NT2/D1 (cell line): ENCODE measurements around the gene KRTAP10-4.

Experiments used
- DNase-seq: peaks from one replicate; pipeline ENCODE4 v3.0.0-alpha.2; 2011; ENCODE audit warnings: low read depth, low spot score
- H3K27me3 ChIP-seq: 2 replicates; pipeline ENCODE4 v1.6.0; 2011; ENCODE audit warnings: mild to moderate bottlenecking; ENCODE audit not compliant: insufficient read length, insufficient read depth
- H3K36me3 ChIP-seq: 2 replicates; pipeline ENCODE4 v1.6.1; 2011; ENCODE audit warnings: mild to moderate bottlenecking, low read length, mixed read lengths; ENCODE audit not compliant: insufficient read depth, insufficient read length
- H3K4me1 ChIP-seq: 2 replicates; pipeline ENCODE4 v1.5.1; 2011; ENCODE audit not compliant: insufficient read depth, insufficient read length
- H3K4me3 ChIP-seq: 2 replicates; pipeline ENCODE4 v1.5.1; 2011; ENCODE audit warnings: low read depth; ENCODE audit not compliant: insufficient read length
- H3K9ac ChIP-seq: 2 replicates; pipeline ENCODE4 v1.6.0; 2011; ENCODE audit warnings: low read depth; ENCODE audit not compliant: insufficient read length
- H3K9me3 ChIP-seq: 2 replicates; pipeline ENCODE4 v1.5.1; 2011; ENCODE audit warnings: mild to moderate bottlenecking, low read length; ENCODE audit not compliant: insufficient read depth
- SUZ12 ChIP-seq: IDR thresholded peaks from 2 replicates; pipeline ENCODE4 v1.6.1; 2011; ENCODE audit not compliant: insufficient read length, insufficient read depth; ENCODE audit errors: extremely low read depth
- YY1 ChIP-seq: IDR thresholded peaks from 2 replicates; pipeline ENCODE4 v1.6.1; 2011; ENCODE audit not compliant: insufficient read length, insufficient read depth
- ZNF274 ChIP-seq: IDR thresholded peaks from 2 replicates; pipeline ENCODE4 v1.6.1; 2011; ENCODE audit warnings: mild to moderate bottlenecking, low read depth, low read length

Gene KRTAP10-4

GRCh38 chr21:44611551-44611950 is 38.0 kb downstream of the KRTAP10-4 start:
- no peaks in the 10 kb centered on the region for H3K27me3 ChIP-seq
- no peak overlapping the region for H3K9ac ChIP-seq
- no peak for DNase-seq
- no peak overlapping the region for H3K4me3 ChIP-seq
- no peak for TF ChIP-seq ZNF274
- TF ChIP-seq YY1: no peak
- TF ChIP-seq SUZ12: no peak
- peaks cover 6% of the 10 kb centered on the region for H3K4me1 ChIP-seq
- H3K36me3 ChIP-seq: no peaks in the 10 kb centered on the region
- peaks cover 20% of the 10 kb centered on the region for H3K9me3 ChIP-seq

GRCh38 chr21:44612029-44612486 is 38.5 kb downstream of the KRTAP10-4 start, which contains the start of gene KRTAP10-8:
Gene KRTAP10-8, plus strand, starts transcription at chr21:44612079. Its CDS starts 22 bp downstream, at chr21:44612101.
- H3K4me1 ChIP-seq: peaks cover 10% of the 10 kb centered on the region
- no peak within 1 kb of the TSS for H3K4me3 ChIP-seq
- H3K36me3 ChIP-seq: no peaks in the 10 kb centered on the region
- peaks cover 20% of the 10 kb centered on the region for H3K9me3 ChIP-seq
- H3K9ac ChIP-seq: no peak within 1 kb of the TSS
- no peaks in the 10 kb centered on the region for H3K27me3 ChIP-seq
- TF ChIP-seq ZNF274 (no peak), YY1 (no peak)
- DNase-seq: no peak

GRCh38 chr21:44612669-44613229 is 39.2 kb downstream of the KRTAP10-4 start:
- peaks cover 20% of the 10 kb centered on the region for H3K9me3 ChIP-seq
- no peak for DNase-seq
- TF ChIP-seq ZNF274 (no peak), SUZ12 (no peak), YY1 (no peak)
- H3K4me3 ChIP-seq: no peak overlapping the region
- no peaks in the 10 kb centered on the region for H3K27me3 ChIP-seq
- H3K36me3 ChIP-seq: no peaks in the 10 kb centered on the region
- peaks cover 14% of the 10 kb centered on the region for H3K4me1 ChIP-seq
- H3K9ac ChIP-seq: no peak overlapping the region

DNA sequence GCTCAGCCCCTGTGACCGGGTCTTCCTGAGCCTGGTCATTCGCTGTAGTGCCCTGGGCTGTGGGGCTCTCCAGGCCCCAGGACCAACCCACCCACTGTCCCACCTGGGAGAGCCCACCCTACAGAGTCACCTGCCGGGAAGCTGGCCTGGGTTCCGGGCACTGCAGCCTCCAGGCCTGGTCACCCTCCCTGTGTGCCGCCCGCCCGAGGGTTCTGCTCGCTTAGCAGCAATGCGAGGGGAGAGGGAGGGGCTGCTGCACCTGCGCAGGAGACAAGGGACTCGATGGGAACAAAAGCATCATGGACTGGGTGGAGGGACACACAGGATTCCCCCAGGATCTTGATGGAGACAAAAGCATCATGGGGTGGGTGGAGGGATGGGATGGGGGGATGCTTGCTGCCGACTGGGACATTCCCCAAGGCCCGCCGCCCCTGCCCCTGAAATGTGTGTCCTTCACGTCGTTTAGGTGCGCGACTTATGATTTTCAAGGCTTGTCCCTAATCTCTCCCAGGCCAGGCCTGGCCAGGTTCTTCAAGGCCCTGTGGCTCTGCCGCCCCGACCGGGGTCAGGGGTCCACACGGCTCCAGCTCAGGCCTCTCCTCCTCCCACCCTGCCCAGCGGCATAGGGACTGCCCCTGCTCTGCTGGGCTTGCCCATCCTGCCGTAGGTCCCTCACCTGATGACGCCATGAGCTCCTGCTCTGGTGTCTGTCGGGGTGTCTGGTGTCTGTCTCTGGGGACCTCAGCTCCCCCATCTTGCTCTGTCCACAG is 40.0 kb downstream of the KRTAP10-4 start:
- Histone ChIP-seq H3K4me3 (no peak overlapping the region), H3K36me3 (no peaks in the 10 kb centered on the region), H3K9ac (no peak overlapping the region), H3K4me1 (peaks cover 14% of the 10 kb centered on the region), H3K9me3 (peaks cover 20% of the 10 kb centered on the region), H3K27me3 (no peaks in the 10 kb centered on the region)
- no peak for TF ChIP-seq SUZ12
- no peak for TF ChIP-seq ZNF274
- TF ChIP-seq YY1: no peak
- no peak for DNase-seq

- no peak overlapping the region for H3K4me3 ChIP-seq
- H3K27me3 ChIP-seq: no peaks in the 10 kb centered on the region
- DNase-seq: no peak
- H3K9ac ChIP-seq: no peak overlapping the region
- peaks cover 14% of the 10 kb centered on the region for H3K4me1 ChIP-seq
- TF ChIP-seq SUZ12: no peak
- TF ChIP-seq YY1: no peak
- no peak for TF ChIP-seq ZNF274
- peaks cover 23% of the 10 kb centered on the region for H3K9me3 ChIP-seq
- no peaks in the 10 kb centered on the region for H3K36me3 ChIP-seq
These were observed 40.7 kb downstream of the KRTAP10-4 start for GRCh38 chr21:44614161-44614631.

- H3K4me3 ChIP-seq: no peak overlapping the region
- H3K36me3 ChIP-seq: no peaks in the 10 kb centered on the region
- H3K9ac ChIP-seq: no peak overlapping the region
- TF ChIP-seq ZNF274 (no peak), SUZ12 (no peak), YY1 (no peak)
- no peak for DNase-seq
- H3K4me1 ChIP-seq: peaks cover 14% of the 10 kb centered on the region
- H3K27me3 ChIP-seq: no peaks in the 10 kb centered on the region
- H3K9me3 ChIP-seq: peaks cover 23% of the 10 kb centered on the region
These were observed 41.4 kb downstream of the KRTAP10-4 start for GRCh38 chr21:44614961-44615391.

DNA sequence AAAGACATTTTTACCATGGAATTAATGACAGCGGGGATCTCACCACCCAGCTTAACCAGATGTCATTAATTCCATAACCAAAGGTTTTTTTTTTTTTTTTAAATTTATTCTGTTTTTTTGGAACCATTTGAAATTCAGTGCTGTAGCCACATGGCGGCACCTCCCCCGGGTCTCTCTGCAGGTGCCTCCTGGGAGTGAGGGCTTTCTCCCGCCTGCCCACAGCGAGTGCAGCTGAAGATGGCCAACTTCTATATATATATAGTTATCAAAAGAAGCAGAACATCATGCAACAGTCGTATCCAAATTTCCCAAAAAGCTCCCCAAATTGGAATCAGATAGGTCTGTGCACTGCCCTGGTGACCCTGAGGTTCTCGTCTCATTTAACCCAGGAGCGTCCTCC is 41.9 kb downstream of the KRTAP10-4 start:
- Histone ChIP-seq H3K4me3 (no peak overlapping the region), H3K36me3 (no peaks in the 10 kb centered on the region), H3K9ac (no peak overlapping the region), H3K27me3 (no peaks in the 10 kb centered on the region), H3K4me1 (peaks cover 14% of the 10 kb centered on the region), H3K9me3 (peaks cover 22% of the 10 kb centered on the region)
- TF ChIP-seq YY1 (no peak), ZNF274 (no peak), SUZ12 (no peak)
- DNase-seq: no peak
